GM19455 (cell line): Measurements from ENCODE around the gene ZNF70.
"Not testable (repeated sequence)": the region's sequence is repeated elsewhere in the genome, so short reads cannot be mapped to it uniquely, and the experiment has no call there.

Source experiments
- ATAC-seq: cut with Tn5 transposase; IDR thresholded peaks from one replicate; pipeline ENCODE4 v1.9.1; 2021; ENCODE audit not compliant: unreplicated experiment

Gene ZNF70

DNA sequence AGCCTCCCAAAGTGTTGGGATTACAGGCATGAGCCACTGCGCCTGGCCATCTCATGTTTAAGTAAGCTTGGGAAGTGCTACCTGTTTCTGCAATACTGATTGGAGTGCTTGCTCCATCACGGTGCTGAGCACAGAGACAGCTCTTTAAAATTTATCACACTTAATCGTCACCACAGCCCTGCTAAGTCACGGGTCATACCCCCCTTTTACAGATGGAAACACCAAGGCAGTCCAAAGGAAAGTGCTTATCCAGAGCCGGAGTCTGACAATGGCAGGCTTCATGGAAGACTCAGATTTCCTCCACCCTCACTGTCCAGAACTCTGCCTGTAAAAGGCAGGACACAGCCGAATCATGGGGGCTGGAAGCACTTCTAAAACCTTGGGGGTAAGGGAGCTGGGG is 9.1 kb upstream of the ZNF70 start:
- no peak for ATAC-seq

DNA sequence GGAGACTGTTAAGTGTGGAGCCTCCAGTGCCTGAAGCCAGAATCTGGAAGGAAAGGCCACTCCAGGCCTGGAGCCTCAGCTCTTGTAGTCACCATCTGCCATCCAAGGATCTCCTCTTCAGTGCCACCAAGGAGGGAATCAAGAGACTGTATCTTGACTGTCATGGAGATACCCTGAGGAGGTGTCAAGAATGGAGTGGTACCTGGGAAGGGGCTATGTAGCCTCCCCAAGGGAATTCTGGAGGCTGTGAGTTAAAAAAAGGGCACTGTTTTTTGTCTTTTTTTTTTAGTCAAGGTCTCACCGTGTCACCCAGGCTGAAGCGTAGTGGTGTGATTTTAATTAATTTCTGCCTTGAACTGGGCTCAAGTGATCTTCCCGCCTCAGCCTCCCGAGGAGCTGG is 8.7 kb upstream of the ZNF70 start:
- ATAC-seq = no peak

DNA sequence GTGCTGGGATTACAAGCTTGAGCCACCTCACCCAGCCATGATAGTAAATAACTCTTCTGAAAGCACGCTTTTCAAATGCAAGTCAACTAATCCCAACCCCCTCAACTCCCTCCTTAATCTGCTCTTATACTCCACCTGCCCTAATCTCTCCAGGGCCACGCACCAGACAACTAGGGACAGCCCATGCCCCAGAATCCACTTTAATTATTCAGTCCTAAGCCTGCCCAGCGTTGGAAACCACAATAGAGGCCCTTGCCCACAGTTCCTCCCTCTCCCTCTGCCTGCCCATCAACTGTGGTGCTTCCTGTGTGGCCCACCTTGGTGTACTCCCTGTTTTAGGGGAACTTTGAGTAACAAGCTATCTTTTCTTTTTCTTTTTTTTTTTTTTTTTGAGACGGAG is 6.0 kb upstream of the ZNF70 start:
- ATAC-seq = no peak

DNA sequence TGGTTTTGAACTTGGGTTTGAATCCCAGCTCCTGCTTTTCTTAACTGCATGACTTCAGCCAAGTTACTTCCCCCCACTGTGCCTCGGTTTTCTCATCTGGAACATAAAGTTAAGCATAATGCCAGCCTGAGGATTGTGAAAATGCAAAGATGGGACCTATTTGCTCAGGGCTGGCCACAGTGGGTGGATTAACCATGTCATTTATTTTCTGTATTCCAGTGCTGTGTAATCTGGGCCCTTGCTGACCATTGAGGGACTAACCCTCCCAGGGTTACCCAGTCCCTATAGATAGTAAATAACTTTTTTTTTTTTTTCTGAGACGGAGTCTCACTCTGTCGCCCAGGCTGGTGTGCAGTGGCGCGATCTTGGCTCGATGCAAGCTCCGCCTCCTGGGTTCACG is 4.8 kb upstream of the ZNF70 start:
- no peak for ATAC-seq

DNA sequence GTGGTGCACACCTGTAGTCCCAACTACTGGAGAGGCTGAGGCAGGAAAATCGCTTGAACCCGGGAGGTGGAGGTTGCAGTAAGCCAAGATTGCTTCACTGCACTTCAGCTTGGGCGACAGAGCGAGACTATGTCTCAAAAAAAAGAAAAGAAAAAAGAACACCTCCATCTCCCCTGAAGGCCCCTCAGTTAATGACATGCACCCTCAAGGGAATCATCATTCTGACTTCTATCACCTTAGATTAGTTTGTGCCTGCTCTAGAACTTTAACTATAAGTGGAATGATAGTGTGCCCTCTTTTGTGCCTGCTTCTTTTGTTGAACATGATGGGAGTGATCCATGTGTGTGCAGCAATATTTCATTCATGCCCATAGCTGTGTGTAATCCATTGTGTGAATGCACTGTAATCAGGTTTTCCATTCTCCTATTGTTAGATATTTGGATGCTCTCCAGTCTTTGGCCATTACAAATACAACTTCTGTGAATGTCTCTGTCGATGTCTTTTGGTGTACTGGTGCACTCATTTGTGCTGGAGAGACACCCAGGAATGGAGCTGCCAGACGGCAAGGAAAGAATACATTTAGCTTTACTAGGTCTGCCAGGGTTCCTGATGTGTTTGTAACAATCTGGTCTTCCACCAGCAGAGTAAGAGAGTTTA is 4.2 kb upstream of the ZNF70 start:
- no peak for ATAC-seq

DNA sequence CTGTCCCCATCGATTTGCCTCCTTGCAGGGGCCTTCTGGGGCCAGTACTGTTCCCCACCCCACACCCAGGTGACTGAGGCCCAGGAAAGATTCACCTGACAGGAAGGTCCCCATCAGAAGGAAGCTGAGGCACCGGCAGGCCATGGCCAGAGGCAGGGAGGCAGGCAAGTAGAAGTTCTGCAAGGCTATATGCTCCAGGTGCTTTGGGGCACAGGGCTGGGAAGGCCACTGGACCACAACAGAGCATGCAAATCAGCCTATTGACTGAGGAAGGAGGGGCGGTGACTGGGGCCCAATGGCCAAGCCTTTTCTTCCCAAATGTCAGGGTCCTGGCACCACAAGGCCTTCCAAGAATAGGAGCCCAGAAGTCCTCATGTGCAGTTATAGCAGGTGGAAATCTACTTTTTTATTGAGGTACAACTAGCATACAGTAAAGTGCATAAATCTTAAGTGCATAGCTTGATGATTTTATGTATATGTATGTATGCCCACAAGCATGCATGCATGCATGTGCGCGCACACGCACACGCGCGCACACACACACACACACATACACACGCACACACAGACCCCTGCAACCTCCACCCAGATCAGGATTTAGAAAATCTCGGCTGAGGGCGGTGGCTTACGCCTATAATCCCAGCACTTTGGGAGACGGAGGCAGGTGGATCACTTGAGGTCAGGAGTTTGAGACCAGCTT is 3.5 kb upstream of the ZNF70 start, which contains the start of gene VPREB3:
TSS of gene VPREB3 (minus strand) at position 206 of the 700 bp plus-strand sequence. CDS start at position 144, 62 bp downstream.
- ATAC-seq = no peak

DNA sequence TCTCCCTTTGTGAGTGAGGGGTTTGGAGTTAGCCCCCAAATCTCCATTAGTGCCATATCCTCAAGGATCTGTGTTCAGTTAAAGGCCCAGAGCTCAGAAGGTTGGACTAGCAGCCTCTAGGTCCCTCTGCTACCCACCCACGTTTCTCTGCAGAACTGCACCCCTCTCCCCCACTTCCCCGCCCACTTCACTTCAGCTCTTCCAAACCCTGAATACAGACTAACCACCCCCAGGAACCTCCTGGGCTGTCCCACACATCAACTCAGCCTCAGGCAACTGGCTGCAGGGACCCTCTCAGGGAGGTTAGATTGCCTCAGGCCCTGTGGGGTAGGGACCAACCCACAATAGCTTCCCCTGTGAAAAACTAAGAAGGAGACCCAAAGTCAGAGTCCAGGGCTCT is 2.5 kb upstream of the ZNF70 start:
- ATAC-seq = no peak

DNA sequence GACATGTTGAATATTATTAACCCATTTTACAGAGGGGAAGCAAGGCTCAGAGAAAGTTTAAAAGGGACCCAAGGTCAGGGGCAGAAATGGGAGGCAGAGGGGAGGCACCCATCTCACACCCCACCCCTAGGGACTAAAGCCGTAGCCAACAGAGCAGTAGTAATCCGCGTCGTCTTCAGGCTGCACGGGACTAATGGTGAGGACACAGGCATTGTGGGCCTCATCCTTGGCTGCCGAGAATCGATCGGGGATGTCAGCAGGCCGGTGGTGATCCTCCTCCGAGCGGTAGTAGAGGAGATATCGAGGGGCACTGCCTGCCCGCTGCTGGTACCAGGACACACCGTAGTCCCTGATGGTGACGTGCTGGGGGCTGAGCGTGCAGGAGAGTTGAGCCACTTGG is 1.8 kb upstream of the ZNF70 start:
- ATAC-seq = no peak

DNA sequence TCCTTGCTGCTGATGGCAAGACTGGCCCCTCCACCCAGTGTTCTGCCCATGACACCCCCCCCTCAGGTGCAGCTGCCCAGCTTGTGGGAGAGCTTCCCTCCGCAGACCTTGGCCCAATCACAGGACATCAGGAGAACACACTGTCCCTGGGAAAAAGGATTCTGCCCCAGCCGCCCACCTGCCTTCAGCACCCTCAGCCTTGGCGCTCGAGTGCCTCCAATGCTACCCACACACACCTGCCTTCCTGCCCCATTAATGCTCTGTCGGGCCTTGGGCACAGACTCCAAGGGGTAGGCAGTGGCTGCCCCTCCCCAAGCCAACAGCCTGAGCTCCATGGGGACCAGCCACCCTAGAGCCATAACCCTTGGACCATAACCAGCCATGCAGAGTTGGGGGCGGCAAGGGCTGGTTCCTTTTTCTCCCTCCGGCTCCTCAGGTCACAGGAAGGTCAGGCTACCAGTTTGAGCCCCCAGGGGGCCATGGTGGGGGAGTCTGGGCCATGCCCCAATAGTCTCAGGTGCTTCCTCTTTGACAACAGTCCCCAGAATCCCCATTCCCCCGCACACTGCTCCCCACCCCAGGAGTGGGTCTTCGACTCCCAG is 1.3 kb upstream of the ZNF70 start:
- no peak for ATAC-seq

DNA sequence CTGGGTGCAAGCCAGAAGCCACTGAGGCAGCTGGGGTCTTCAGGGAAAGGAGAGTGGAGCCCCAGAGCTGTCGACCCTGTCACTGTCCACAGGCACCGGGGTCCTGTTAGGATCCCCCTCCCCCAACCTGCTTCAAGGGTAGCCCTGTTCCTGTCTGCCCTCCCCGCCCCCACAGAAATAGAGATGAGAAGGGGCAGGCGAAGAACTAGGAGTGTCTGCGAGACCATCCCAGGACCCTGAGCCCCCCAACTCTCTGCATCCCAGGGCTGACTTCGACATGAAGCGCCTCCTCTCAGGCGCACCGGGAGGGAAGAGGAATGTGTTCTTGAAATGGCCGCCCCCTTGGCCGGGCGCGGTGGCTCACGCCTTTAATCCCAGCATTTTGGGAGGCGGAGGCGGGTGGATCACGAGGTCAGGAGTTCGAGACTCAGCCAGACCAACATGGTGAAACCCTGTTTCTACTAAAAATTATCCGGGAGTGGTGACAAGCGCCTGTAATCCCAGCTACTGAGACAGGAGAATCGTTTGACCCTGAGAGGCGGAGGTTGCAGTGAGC is 607 bp upstream of the ZNF70 start:
- ATAC-seq = peak; percentile 14

DNA sequence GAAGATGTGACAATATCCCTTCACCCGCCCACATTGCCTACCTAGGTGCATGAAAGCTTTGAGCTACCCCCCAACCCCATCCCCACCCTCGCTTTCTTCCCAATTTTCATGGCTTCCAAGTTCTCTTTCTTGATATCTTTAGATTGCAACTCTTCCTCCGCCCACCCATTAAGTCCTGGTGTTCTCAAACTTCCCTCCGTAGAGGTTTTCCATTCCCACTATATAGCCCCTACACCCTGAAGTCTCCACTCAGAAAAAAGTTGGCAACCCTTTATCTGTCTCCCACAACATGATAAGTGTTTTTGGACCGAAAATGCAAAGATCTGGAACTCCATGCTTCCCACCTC is 572 bp downstream of the ZNF70 start:
- no peak for ATAC-seq

DNA sequence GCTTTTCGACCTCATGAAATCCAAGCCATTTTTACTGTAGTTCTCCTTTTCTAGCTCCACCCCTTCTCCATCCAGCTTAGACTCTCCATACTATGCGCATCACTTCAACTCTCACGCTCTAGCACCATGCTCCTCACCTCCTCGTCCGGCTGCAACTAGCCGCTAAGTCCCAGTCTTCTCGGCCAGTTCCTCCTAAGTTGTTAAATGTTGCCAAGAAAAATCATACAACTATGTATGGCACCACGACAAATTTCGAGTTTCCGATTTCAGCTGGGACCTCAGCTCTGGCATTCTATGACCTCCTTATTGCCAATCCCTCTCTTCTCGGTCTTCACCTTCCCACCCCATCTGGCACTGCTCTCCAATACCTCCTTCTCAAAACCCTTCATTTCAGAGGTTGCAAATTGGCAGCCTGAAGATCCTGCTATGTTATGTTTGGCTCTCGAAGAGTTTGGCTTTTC is 1.0 kb downstream of the ZNF70 start:
- no peak for ATAC-seq

DNA sequence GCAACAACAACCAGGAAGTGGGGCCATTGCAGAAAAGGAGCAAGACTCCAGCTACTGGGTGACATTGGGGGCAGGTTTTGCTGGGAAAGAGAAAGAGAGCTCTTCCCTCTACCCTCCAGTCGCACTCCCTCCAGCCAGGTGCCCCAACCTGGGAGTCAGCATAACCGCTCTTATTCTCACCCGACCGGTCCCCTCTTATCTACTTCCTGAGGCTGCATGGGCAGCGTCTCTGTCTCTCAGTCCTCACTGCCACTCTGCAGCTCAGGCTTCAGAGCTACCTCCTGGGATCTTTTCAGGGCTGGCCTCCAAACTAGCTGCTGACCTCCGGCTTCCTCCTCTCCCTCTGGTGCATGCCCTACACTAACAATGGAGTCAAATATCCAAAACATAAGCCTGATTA is 5.1 kb downstream of the ZNF70 start:
- no peak for ATAC-seq

DNA sequence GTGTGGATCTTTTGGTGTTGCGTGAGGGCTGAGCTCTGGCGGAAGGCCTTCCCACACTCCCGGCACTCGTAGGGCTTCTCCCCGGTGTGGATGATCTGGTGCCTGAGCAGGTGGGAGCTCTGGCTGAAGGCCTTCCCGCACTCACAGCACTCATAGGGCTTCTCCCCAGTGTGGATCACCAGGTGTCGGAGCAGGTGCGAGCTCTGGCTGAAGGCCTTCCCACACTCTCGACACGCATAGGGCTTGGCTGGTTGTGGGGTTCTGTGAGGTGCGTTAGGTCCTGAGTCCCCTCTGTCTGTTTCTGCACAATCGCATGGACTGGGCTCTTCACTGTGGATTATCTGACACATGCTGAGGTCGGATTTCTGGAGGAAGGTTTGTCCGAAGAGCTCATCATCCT is 6.4 kb downstream of the ZNF70 start:
- no peak for ATAC-seq

DNA sequence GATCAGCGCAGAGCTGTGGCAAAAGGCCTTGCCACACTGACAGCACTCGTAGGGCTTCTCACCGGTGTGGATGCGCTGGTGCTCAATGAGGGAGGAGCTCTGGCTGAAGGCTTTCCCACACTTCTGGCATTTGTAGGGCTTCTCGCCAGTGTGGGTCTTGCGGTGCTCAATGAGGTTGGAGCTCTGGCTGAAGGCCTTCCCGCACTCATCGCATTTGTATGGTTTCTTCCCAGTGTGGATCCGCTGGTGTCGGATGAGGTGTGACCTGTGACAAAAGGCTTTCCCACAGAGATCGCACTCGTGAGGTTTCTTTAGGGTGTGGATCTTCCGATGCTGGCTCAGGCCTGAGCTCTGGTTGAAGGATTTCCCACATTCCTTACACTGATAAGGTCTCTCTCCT is 6.9 kb downstream of the ZNF70 start:
- ATAC-seq = no peak

DNA sequence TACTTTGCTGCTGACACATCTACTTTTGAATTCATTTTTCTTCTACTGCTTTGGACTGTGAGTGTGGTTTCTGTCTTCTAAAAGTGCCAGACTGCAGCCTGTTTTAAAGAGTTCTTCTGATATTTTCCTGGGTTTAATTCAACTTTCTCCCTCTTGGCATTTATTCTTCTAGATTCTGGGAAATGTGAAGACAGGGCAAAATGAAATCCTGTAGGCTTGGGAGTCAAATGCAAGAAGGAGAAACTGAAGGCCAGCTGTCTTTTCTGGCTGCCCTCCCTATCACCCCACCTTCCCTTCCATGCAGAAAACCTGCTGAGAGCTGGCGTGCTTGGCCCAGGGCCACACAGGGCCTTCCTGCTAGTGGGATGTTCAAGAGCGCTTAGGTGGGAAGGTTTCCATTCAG is 7.6 kb downstream of the ZNF70 start:
- ATAC-seq = no peak

DNA sequence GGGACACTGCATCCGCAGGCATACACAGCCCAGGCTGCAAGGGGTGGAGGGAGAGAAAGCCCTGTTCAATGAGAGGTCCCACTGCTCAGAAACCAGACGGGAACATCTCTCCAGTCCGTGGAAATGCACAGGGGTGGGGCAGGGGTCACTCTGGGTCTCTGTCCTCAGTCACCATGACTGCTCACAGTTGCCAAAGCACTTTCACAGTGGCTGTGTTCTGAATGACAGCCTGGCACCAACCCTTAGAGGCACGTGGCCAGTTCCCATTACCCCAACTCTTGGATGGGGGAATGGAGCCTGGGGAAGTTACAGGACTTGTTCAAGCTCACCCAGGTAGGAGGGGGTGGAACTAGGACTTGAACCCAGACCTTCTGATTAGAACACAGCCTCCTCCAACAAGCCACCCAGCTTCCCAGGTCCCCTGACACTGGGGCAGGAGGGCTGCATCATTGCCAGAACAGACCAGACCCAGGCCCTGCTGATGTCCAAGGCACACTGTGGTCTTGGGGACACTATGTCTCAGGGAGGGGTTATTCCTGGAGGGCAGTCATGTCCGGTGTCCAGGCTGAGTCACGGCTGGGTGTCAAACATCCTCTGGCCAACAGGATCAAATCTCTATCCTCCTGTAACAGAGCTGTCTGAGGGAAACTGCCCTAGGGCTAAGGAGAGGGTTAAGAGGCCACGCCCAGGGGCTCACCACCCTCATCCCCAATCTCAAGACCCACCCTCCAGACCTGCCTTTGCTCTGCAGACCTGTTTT is 8.2 kb downstream of the ZNF70 start:
- ATAC-seq = no peak

DNA sequence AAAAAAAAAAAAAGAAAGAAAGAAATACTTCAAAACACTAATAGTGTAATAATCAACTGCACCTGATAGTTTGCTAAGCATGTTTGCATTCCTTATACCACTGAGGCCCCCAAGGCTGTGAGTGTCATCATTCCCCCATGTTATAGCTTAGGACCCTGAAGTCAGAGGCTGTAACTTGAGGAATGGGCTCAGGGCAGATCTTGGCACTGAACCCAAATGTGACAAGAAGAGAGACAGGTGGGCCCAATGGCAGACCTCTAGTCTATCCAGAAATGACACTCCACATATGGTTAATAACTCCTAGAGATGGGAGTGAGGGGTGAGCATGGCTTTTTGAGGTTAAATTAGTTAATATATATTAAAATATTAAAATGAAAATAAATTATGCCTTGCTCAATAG is 13.2 kb downstream of the ZNF70 start:
- ATAC-seq = no peak

DNA sequence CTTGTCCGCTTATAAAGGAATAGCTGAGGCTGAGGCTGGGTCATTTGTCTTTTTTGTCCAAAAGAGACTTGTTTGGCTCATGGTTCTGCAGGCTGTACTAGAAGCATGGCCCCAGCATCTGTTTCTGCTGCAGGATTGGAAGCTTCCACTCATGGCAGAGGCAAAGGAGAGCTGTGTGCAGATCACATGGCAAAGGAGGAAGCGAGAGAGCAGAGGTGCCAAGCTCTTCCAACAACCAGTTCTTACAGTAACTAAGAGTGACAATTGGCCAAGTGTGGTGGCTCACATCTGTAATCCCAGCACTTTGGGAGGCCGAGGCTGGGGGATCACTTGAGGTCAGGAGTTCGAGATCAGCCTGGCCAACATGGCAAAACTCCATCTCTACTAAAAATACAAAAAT is 22.8 kb downstream of the ZNF70 start:
- not testable (repeated sequence) for ATAC-seq

DNA sequence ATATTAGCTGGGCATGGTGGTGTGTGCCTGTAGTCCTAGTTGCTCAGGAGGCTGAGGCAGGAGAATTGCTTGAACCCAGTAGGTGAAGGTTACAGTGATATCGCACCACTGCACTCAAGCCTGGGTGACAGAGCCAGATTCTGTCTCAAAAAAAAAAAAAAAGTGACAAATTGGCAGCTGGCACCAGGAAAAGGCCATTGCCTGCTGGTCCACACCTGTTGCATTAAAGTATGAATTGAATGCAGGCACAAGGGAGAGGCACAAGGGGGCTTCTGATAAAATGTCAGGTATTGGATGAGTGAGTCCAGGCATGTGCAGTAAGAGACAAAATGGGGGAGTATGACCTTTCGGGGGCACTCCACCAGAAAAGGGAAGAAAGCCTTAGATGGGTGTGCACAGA is 28.2 kb downstream of the ZNF70 start:
- ATAC-seq = no peak

DNA sequence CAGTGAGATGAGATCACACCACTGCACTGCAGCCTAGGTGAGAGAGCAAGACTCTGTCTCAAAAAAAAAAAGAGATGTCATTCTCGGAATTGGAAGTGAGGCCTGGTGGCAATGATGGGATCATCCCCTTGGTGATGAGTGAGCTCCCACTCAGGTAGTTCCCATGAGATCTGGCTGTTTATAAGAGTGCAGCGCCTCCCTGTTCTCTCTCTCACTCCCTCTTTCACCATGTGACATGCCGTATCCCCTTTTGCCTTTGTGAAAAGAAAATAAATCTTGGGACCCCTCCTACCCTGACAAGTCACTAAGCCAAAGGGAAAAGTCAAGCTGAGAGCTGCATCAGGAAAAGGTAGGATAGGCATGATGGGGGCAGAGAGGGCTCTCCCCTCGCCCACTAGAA is 28.8 kb downstream of the ZNF70 start:
- ATAC-seq = no peak
